Measurements from ENCODE around the gene COL6A1. TPM values are rescaled to one million over a fixed set of nuclear protein-coding genes. Genes with fewer than 3 reads are reported as not detected.
A peak's percentile ranks its signal among the peaks of the same experiment; 100 is the strongest.

COL6A1 gene
- total RNA-seq, 1 experiment from 2014 or later = 193 TPM

- no peak overlapping the region for H2BK5ac ChIP-seq (ENCODE audit: insufficient read length, low read length)
- no peak overlapping the region for H4K8ac ChIP-seq (replicated peaks; ENCODE audit: insufficient read length, low read depth, low read length)
- H3K27me3 Mint-ChIP-seq (ENCODE audit: low read depth) = no peaks in the 10 kb centered on the region
- H3K9ac ChIP-seq (ENCODE audit: extremely low read depth, insufficient read length, low read length) = no peak overlapping the region
- no peak overlapping the region for H3K14ac ChIP-seq (ENCODE audit: insufficient read depth, low read length)
- H2BK12ac ChIP-seq (ENCODE audit: insufficient read length, low read depth, low read length) = no peak overlapping the region
- H3K18ac ChIP-seq (ENCODE audit: insufficient read length, low read depth, low read length) = no peak overlapping the region
- no peak overlapping the region for H3K27ac ChIP-seq (ENCODE audit: insufficient read length, low read depth, low read length)
- H3K4me2 ChIP-seq (ENCODE audit: insufficient read depth, insufficient read length, low read length) = no peak overlapping the region
- H3K27ac Mint-ChIP-seq = peak overlapping the region in 2 of 3 experiments; percentile 33 to 45; a peak in 3 of 7 replicates
- H4K20me1 ChIP-seq (ENCODE audit: control insufficient read depth, insufficient read depth, insufficient read length) = no peaks in the 10 kb centered on the region
- no peaks in the 10 kb centered on the region for H3K4me1 Mint-ChIP-seq
- no CpG with 5 or more reads among the region's 12 CpGs for WGBS (ENCODE audit: extremely low coverage, insufficient read length, low lambda C conversion rate)
- H4K91ac ChIP-seq (ENCODE audit: insufficient read length, low read depth, low read length) = no peak overlapping the region
- no peak for TF ChIP-seq CTCF (conservative IDR thresholded peaks at IDR 0.05)
- no peaks in the 10 kb centered on the region for H3K79me1 ChIP-seq (ENCODE audit: insufficient read depth, low read depth, low read length, poor library complexity, severe bottlenecking)
- peak; percentile 27 for DNase-seq
- no peak overlapping the region for H2BK20ac ChIP-seq (ENCODE audit: low read depth, low read length, poor library complexity, severe bottlenecking)
- H3K4ac ChIP-seq (ENCODE audit: low read depth, low read length) = no peak overlapping the region
- no peak overlapping the region for H3K56ac ChIP-seq (ENCODE audit: insufficient read length, low read depth, low read length)
- H2BK15ac ChIP-seq (ENCODE audit: low read depth, low read length) = no peak overlapping the region
- peaks cover 9 to 20% (median 15%) of the 10 kb centered on the region in 3 experiments; a peak in 6 of 7 replicates for H3K36me3 Mint-ChIP-seq (ENCODE audit: insufficient read depth in 1 of 3, low read depth in 3 of 3)
- H3K9me3 Mint-ChIP-seq = peaks cover 5 to 8% of the 10 kb centered on the region in 2 experiments; a peak in 4 of 5 replicates
- no peak overlapping the region for H3K23ac ChIP-seq (ENCODE audit: insufficient read length, low read depth, low read length)
- no peak overlapping the region for H2BK120ac ChIP-seq (ENCODE audit: low read depth, low read length, poor library complexity, severe bottlenecking)
- H3K4me3 Mint-ChIP-seq = no peak overlapping the region
- H3K4me1 ChIP-seq (ENCODE audit: insufficient read depth, low read length) = no peaks in the 10 kb centered on the region
- no peaks in the 10 kb centered on the region for H3K27me3 ChIP-seq (ENCODE audit: insufficient read depth, low read length)
- no peaks in the 10 kb centered on the region for H3K79me2 ChIP-seq (ENCODE audit: insufficient read depth, low read length)
- H3T11ph ChIP-seq (ENCODE audit: low read length) = no peak overlapping the region
- H3K23me2 ChIP-seq (ENCODE audit: insufficient read length, low read depth, low read length, poor library complexity, severe bottlenecking) = no peaks in the 10 kb centered on the region
- no peak overlapping the region for H2AFZ ChIP-seq (ENCODE audit: low read length)
- H3K9me3 ChIP-seq (ENCODE audit: control insufficient read depth, low read depth, low read length) = no peaks in the 10 kb centered on the region
- H2AK5ac ChIP-seq (ENCODE audit: insufficient read length, low read length) = no peak overlapping the region
- H4K5ac ChIP-seq (ENCODE audit: insufficient read length, low read depth, low read length) = no peak overlapping the region
These were observed 23.5 kb downstream of the COL6A1 start for GRCh38 chr21:46005081-46005480.
